ENCODE data around the gene YWHAG. TPM values are rescaled to one million over a fixed set of nuclear protein-coding genes. Genes with fewer than 3 reads are reported as not detected.

YWHAG gene
- total RNA-seq, 2 experiments from 2014 or later, result 127 TPM

DNA sequence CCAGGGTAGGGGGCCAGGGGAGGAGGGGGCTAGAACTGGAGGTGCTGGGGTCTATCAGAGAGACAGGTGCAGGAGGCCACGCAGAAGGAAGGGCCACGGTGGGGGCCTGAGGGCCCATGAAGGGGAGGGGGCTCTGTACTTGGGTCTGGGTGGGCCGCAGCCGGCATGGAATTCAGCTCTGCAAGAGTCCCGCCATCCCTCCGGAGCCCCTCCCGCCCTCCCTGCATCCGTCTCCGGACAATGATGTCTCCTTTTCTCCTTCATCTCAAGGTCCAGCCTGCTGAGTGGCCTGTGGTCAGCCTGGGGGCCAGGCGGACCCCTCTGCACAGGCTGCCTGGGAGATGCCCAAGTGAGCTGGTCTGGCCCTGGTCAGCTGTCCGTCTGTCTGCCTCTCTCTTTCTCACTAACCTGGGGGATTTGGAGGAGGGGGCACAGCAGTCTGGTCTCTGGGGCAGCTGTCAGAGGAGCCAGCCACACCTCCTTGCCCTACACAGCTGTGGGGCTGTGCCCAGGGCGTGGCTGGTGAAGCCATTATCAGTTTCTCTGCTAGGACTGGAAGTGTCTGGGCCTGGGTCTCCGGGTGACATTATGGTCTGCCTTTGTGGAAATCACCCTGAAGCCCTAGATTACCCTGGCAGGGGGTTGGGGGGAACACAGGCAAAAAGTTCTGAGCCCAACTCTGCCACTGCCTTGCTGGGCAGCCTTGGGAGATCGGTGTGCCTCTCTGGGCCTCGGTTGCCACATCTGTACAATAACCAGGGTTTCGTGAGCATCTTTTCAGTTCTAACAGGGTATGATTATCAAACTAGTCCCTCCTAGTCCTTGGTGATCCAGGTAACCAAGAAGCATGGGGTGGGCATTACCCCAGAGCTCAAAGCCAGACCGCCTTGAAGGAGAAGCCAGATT lies 75.3 kb downstream of the YWHAG start:
- POLR2A ChIA-PET, result no interaction called here
- Mint-ChIP-seq H3K9me3 (no peaks in the 10 kb centered on the region), H3K27ac (no peak overlapping the region), H3K4me3 (no peak overlapping the region), H3K4me1 (ENCODE audit: low read depth) (peaks cover 6% of the 10 kb centered on the region), H3K27me3 (peaks cover 27% of the 10 kb centered on the region), H3K36me3 (no peaks in the 10 kb centered on the region)
- DNase-seq, result no peak
- CTCF ChIA-PET, result interaction anchor here (1.2 to 2.6 kb wide), 4 partner anchors 8 to 107 kb away, joined by 3 to 17 read pairs (median 6); no protein-coding TSS in a partner anchor
- intact Hi-C loops (cut with micrococcal nuclease), result loop anchor here (5.0 kb wide), 1 partner anchor 34 kb away; no protein-coding TSS in a partner anchor

DNA sequence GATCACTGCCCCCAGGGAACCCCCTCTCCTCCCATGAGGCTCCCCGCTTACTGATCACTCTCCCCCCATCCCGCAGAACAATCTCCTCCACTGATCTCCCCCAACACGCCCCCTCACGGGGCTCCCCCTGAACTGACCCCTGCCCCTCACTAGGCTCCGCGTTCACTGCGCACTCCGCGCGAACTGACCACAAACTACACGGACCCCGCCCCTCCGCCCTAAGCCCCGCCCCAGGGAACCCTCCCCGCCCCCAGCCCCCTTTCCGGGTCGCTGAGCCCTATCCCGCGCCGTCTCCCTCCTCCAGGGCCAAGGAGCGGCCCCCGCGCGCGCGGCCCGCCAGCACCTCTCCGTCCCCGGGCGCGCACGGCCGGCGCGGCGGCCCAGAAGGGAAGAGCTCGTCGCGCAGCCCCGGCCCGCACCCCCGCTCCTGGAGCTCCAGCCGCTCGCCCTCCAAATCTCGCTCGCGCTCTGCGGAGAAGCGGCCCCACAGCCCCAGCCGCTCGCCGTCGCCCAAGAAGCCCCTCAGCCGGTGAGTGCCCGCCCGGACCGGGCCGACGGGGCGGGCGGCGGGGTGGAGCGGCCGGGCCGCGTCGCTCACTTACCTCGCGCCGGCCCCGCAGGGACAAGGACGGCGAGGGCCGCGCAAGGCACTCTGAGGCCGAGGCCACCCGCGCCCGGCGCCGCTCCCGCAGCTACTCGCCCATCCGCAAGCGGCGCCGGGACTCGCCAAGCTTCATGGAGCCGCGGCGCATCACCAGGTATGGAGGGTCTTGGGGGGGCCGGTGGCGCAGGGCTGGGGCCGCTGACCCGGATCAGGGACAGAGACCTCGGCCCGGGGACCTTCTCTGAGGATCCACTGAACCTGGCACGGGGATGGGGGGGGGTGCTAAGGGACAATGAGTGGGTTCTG lies 76.2 kb downstream of the YWHAG start:
- intact Hi-C loops (cut with micrococcal nuclease), result loop anchor here (5.0 kb wide), 1 partner anchor 35 kb away; no protein-coding TSS in a partner anchor

DNA sequence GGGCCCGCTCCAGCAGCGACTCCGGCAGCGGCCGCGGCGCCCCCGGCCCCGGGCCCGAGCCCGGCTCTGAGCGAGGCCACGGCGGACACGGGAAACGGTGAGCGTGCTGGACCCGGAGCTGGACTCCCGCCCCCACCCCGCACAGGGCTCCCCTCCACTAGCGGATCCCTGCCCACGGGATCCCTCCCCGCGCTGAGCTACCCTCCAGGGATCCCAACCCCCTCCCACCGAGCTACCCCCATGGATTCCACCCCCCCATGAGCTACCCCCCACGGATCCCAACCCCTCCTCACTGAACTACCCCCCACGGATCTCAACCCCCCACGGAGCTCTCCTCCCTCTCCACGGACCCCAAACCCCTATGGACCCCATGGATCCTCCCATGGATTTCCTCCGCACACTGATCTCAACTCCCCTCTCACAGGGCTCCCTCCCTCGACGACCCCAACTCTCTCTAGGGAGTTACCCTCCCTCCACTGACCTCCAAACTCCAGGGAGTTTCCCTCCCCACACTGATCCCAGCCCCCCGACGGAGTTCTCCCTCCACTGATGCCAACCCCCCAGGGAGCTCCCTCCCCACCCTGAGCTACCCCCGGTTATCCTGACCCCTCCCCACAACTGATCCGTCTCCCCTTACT lies 77.0 kb downstream of the YWHAG start:
- Mint-ChIP-seq H3K4me1 (ENCODE audit: low read depth) (peaks cover 6% of the 10 kb centered on the region), H3K36me3 (no peaks in the 10 kb centered on the region), H3K9me3 (no peaks in the 10 kb centered on the region), H3K27me3 (peaks cover 31% of the 10 kb centered on the region), H3K4me3 (peak overlapping the region; percentile 46), H3K27ac (no peak overlapping the region)
- POLR2A ChIA-PET, result no interaction called here
- intact Hi-C loops (cut with micrococcal nuclease), result loop anchor here (5.0 kb wide), 1 partner anchor 35 kb away; no protein-coding TSS in a partner anchor
- DNase-seq, result no peak
- CTCF ChIA-PET, result interaction anchor here (1.6 to 2.6 kb wide), 3 partner anchors 10 to 105 kb away, joined by 5 to 17 read pairs (median 8); no protein-coding TSS in a partner anchor

More for the DNA sequence above, 76.2 kb downstream of the YWHAG start:
- Mint-ChIP-seq H3K27ac (no peak overlapping the region), H3K4me1 (ENCODE audit: low read depth) (peaks cover 6% of the 10 kb centered on the region), H3K36me3 (no peaks in the 10 kb centered on the region), H3K27me3 (peaks cover 30% of the 10 kb centered on the region), H3K9me3 (no peaks in the 10 kb centered on the region), H3K4me3 (peak overlapping the region; percentile 46)
- ChIA-PET POLR2A (no interaction called here), CTCF (interaction anchor here (1.2 to 2.6 kb wide), 4 partner anchors 9 to 106 kb away, joined by 3 to 17 read pairs (median 6); no protein-coding TSS in a partner anchor)
- no peak for DNase-seq

DNA sequence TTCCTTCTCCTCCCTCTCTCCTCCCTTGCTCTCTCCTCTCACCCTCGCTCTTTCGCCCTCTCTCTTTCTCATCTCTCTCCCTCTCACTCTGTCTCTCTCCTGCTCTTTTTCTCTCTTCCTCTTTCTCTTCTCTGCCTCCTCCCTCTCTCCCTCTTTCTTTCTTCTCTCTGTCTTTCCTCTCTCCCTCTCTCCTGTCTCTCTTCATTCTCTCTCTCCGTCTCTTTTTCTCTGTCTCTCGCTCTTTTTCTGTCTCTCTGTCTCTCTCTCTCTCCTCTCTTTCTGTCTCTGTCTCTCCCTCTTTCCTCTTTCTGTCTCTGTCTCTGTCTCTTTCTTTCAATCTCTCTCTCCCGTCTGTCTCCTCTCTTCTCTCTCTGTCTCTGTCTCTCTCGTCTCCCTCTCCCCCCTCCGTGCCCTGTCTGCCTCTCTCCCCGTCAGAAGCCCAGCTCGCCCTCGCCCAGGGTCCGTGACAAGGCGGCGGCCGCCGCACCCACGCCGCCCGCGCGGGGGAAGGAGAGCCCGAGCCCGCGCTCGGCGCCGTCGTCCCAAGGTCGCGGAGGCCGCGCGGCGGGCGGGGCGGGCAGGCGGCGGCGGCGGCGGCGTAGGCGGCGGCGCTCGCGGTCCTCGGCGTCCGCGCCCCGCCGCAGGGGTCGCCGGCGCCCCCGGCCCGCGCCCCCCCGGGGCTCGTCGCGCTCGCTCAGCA lies 77.6 kb downstream of the YWHAG start:
- Mint-ChIP-seq H3K36me3 (no peaks in the 10 kb centered on the region), H3K4me1 (ENCODE audit: low read depth) (peaks cover 6% of the 10 kb centered on the region), H3K27ac (no peak overlapping the region), H3K4me3 (peak overlapping the region; percentile 28), H3K9me3 (no peaks in the 10 kb centered on the region), H3K27me3 (peaks cover 33% of the 10 kb centered on the region)
- intact Hi-C loops (cut with micrococcal nuclease), result loop anchor here (5.0 kb wide), 1 partner anchor 36 kb away; no protein-coding TSS in a partner anchor
- DNase-seq, result no peak
- ChIA-PET CTCF (interaction anchor here (1.8 to 2.6 kb wide), 2 partner anchors 11 to 33 kb away, joined by 8 to 17 read pairs; no protein-coding TSS in a partner anchor), POLR2A (no interaction called here)

DNA sequence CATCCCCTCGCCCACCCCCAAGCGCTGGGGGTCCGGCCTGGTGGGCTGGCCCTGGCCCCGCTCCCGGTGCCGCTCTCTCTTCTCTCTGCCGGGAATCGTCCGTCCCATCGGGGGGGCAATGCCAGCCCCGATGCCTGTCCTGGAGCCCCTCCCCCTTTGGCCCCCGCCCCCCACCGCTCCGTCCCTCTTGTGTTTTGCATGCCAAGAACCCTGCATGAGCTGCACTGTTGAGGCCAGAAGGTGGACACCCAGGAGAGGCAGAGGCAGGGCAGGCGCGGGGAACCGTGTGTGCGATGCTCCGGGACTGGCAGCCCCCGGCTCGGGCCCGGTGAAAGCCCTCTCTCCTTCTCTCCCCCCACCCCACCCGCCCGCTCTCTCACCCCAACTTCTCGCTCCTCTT lies 78.4 kb downstream of the YWHAG start:
- Mint-ChIP-seq H3K36me3 (no peaks in the 10 kb centered on the region), H3K9me3 (no peaks in the 10 kb centered on the region), H3K27me3 (peaks cover 37% of the 10 kb centered on the region), H3K4me1 (ENCODE audit: low read depth) (peaks cover 6% of the 10 kb centered on the region), H3K4me3 (no peak overlapping the region), H3K27ac (no peak overlapping the region)
- DNase-seq, result no peak
- ChIA-PET CTCF (no interaction called here), POLR2A (no interaction called here)
- intact Hi-C loops (cut with micrococcal nuclease), result loop anchor here (5.0 kb wide), 1 partner anchor 37 kb away; no protein-coding TSS in a partner anchor

DNA sequence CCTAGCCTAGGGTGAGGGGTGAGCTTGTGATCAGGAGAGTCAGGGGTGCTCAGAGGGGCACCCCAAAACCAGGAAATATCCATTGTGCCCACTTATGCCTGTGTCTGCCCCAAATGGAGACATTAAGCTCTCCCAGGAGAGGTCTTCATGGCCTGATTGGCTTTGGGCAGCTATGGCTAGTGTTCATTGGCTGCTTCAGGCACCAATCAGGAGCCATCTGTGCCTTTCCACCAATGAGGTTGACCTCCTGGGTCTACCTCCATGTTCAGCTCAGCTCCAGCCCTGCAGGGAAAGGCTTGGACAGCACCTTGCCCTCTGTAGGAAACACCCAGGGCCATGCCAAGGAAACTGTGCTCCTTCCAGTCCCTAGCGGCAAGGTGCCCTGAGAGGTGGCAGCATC lies 80.3 kb downstream of the YWHAG start:
- Mint-ChIP-seq H3K4me1 (ENCODE audit: low read depth) (peaks cover 9% of the 10 kb centered on the region), H3K27ac (no peak overlapping the region), H3K27me3 (peaks cover 35% of the 10 kb centered on the region), H3K4me3 (no peak overlapping the region), H3K9me3 (no peaks in the 10 kb centered on the region), H3K36me3 (no peaks in the 10 kb centered on the region)
- intact Hi-C loops (cut with micrococcal nuclease), result no loop called here
- no peak for DNase-seq
- POLR2A ChIA-PET, result no interaction called here
- CTCF ChIA-PET, result interaction anchor here (1.1 to 2.2 kb wide), 2 partner anchors 13 to 36 kb away, joined by 4 to 8 read pairs; no protein-coding TSS in a partner anchor

Other genes with a start within 250 kb of the YWHAG start
- gene SRRM3, start 157.1 kb downstream of the YWHAG start, total RNA-seq, result not detected
- 100 to 1,000 TPM; 119 to 127 TPM for gene HSPB1, start 56.3 kb downstream of the YWHAG start, total RNA-seq
- gene SSC4D, start 50.7 kb upstream of the YWHAG start, total RNA-seq, result under 1 TPM; 0.81 to 0.87 TPM
- gene ZP3, start 66.0 kb upstream of the YWHAG start, total RNA-seq, result 10 to 100 TPM; 19.4 to 20.4 TPM
- gene DTX2, start 102.7 kb upstream of the YWHAG start, total RNA-seq, result 10 to 100 TPM; 15.9 to 16.5 TPM
- 1 to 10 TPM in 1 of 2 experiments, under 1 TPM in 1; 0.65 to 1.6 TPM for gene UPK3B, start 151.6 kb upstream of the YWHAG start, total RNA-seq
- gene SPDYE16, start 184.3 kb upstream of the YWHAG start, total RNA-seq, result under 1 TPM; 0.19 TPM